Esophagus squamous epithelium (tissue), 4 donors: ENCODE results near the gene KCNH8.

Experiments used
- POLR2A ChIP-seq, 4 donors: fragments of 450-650 bp; IDR thresholded peaks; one replicate each; pipeline ENCODE4 v1.6.1; 2017; ENCODE audit warnings: antibody characterized with exemption in 4 of 4, mild to moderate bottlenecking in 4 of 4, moderate library complexity in 3 of 4
- TF ChIP-seq, protein P1 (sequence below), 6 experiments: fragments of 450-650 bp in 4 of 6; fragments of 200-600 bp in 2 of 6; sonication (generic) in 2 of 6; IDR thresholded peaks; one replicate each; pipeline ENCODE4 v1.5.1; 2016 to 2019; ENCODE audit warnings: antibody characterized with exemption in 6 of 6, mild to moderate bottlenecking in 4 of 6, moderate library complexity in 4 of 6

DNA sequence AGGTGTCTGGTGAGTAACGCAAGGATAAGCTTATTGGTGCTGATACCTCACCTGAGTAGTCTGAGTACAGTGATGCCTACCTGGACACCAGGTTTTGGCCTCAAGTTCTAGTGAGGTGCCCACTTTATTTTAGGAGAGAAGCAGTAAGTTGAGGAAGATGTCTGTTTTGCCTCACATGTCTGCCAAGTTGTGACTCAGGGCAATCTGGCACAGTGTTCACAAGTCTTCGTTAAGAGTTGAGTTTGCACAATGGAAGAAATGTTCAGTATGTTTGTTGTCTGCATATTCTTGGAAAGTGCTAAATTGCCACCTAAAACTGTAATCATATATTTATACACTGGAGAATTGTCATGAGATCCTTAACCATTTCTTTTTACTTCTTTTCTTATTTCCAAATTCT, 122.2 kb downstream of the KCNH8 start:
- TF ChIP-seq, protein P1, sequence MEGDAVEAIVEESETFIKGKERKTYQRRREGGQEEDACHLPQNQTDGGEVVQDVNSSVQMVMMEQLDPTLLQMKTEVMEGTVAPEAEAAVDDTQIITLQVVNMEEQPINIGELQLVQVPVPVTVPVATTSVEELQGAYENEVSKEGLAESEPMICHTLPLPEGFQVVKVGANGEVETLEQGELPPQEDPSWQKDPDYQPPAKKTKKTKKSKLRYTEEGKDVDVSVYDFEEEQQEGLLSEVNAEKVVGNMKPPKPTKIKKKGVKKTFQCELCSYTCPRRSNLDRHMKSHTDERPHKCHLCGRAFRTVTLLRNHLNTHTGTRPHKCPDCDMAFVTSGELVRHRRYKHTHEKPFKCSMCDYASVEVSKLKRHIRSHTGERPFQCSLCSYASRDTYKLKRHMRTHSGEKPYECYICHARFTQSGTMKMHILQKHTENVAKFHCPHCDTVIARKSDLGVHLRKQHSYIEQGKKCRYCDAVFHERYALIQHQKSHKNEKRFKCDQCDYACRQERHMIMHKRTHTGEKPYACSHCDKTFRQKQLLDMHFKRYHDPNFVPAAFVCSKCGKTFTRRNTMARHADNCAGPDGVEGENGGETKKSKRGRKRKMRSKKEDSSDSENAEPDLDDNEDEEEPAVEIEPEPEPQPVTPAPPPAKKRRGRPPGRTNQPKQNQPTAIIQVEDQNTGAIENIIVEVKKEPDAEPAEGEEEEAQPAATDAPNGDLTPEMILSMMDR (IDR thresholded peaks at IDR 0.05), result no peak
- no peak for TF ChIP-seq POLR2A (IDR thresholded peaks at IDR 0.05)
